ENCODE measurements around the gene POU6F2. TPM values are rescaled to one million over a fixed set of nuclear protein-coding genes. Genes with fewer than 3 reads are reported as not detected.

Gene POU6F2
- total RNA-seq, 1 experiment from 2014 or later = not detected

- Histone ChIP-seq H3K36me3 (ENCODE audit: insufficient read depth, low read length, poor library complexity, severe bottlenecking) (no peaks in the 10 kb centered on the region), H3K4me1 (ENCODE audit: insufficient read depth, low read length, poor library complexity, severe bottlenecking) (no peaks in the 10 kb centered on the region), H3K27ac (ENCODE audit: low read depth, low read length, poor library complexity, severe bottlenecking) (no peak overlapping the region), H3K27me3 (replicated peaks; ENCODE audit: insufficient read depth, low read depth, low read length, poor library complexity) (no peaks in the 10 kb centered on the region), H3K9me3 (ENCODE audit: low read depth, low read length, poor library complexity, severe bottlenecking) (no peaks in the 10 kb centered on the region), H3K4me3 (ENCODE audit: low read depth, low read length, poor library complexity, severe bottlenecking) (no peak overlapping the region)
- DNase-seq (ENCODE audit: low spot score) = no peak
- intact Hi-C loops (cut with micrococcal nuclease; ENCODE audit: unreplicated experiment) = no loop called here
- no TSS peak for BruUV-seq (replicated peaks)
- TF ChIP-seq EZH2 (IDR thresholded peaks at IDR 0.05; ENCODE audit: borderline replicate concordance, low read depth, low read length, poor library complexity, severe bottlenecking) (no peak), CTCF (conservative IDR thresholded peaks at IDR 0.05; ENCODE audit: low read depth, low read length) (no peak)
- ChIA-PET POLR2A (ENCODE audit: low non-redundant PET) (no interaction called here), CTCF (no interaction called here)
Measured at GRCh38 chr7:39132306-39132705, 154.6 kb downstream of the POU6F2 start.

GRCh38 chr7:39133088-39133487, 155.4 kb downstream of the POU6F2 start:
- H3K9me3 ChIP-seq (ENCODE audit: low read depth, low read length, poor library complexity, severe bottlenecking) = no peaks in the 10 kb centered on the region
- DNase-seq (ENCODE audit: low spot score) = no peak
- H3K36me3 ChIP-seq (ENCODE audit: insufficient read depth, low read length, poor library complexity, severe bottlenecking) = no peaks in the 10 kb centered on the region
- POLR2A ChIA-PET (ENCODE audit: low non-redundant PET) = no interaction called here
- TF ChIP-seq CTCF (conservative IDR thresholded peaks at IDR 0.05; ENCODE audit: low read depth, low read length) (no peak), EZH2 (IDR thresholded peaks at IDR 0.05; ENCODE audit: borderline replicate concordance, low read depth, low read length, poor library complexity, severe bottlenecking) (no peak)
- no peaks in the 10 kb centered on the region for H3K4me1 ChIP-seq (ENCODE audit: insufficient read depth, low read length, poor library complexity, severe bottlenecking)
- H3K27me3 ChIP-seq (replicated peaks; ENCODE audit: insufficient read depth, low read depth, low read length, poor library complexity) = no peaks in the 10 kb centered on the region
- H3K4me3 ChIP-seq (ENCODE audit: low read depth, low read length, poor library complexity, severe bottlenecking) = no peak overlapping the region
- no peak overlapping the region for H3K27ac ChIP-seq (ENCODE audit: low read depth, low read length, poor library complexity, severe bottlenecking)
- intact Hi-C loops (cut with micrococcal nuclease; ENCODE audit: unreplicated experiment) = no loop called here
- no TSS peak for BruUV-seq (replicated peaks)
- CTCF ChIA-PET = no interaction called here

- Histone ChIP-seq H3K9me3 (ENCODE audit: low read depth, low read length, poor library complexity, severe bottlenecking) (no peaks in the 10 kb centered on the region), H3K27me3 (replicated peaks; ENCODE audit: insufficient read depth, low read depth, low read length, poor library complexity) (no peaks in the 10 kb centered on the region), H3K4me3 (ENCODE audit: low read depth, low read length, poor library complexity, severe bottlenecking) (no peak overlapping the region), H3K27ac (ENCODE audit: low read depth, low read length, poor library complexity, severe bottlenecking) (no peak overlapping the region), H3K36me3 (ENCODE audit: insufficient read depth, low read length, poor library complexity, severe bottlenecking) (no peaks in the 10 kb centered on the region), H3K4me1 (ENCODE audit: insufficient read depth, low read length, poor library complexity, severe bottlenecking) (no peaks in the 10 kb centered on the region)
- intact Hi-C loops (cut with micrococcal nuclease; ENCODE audit: unreplicated experiment) = no loop called here
- BruUV-seq (replicated peaks) = no TSS peak
- DNase-seq (ENCODE audit: low spot score) = no peak
- ChIA-PET CTCF (no interaction called here), POLR2A (ENCODE audit: low non-redundant PET) (no interaction called here)
- no peak for TF ChIP-seq EZH2 (IDR thresholded peaks at IDR 0.05; ENCODE audit: borderline replicate concordance, low read depth, low read length, poor library complexity, severe bottlenecking)
- no peak for TF ChIP-seq CTCF (conservative IDR thresholded peaks at IDR 0.05; ENCODE audit: low read depth, low read length)
Measured at GRCh38 chr7:39137480-39137879, 159.8 kb downstream of the POU6F2 start.

Measured in A673 (cell line).